ENCODE results near the gene ADAM12. TPM values are rescaled to one million over a fixed set of nuclear protein-coding genes. Genes with fewer than 3 reads are reported as not detected.

The ADAM12 gene
- total RNA-seq, 2 experiments from 2014 or later = 1.2 to 1.7 TPM

GRCh38 chr10:126398924-126399323 lies 10.6 kb upstream of the ADAM12 start:
- POLR2A ChIA-PET = no interaction called here
- peaks cover 3% of the 10 kb centered on the region for H3K27me3 Mint-ChIP-seq
- ATAC-seq (no peak), DNase-seq (no peak)
- no peak overlapping the region for H3K4me3 Mint-ChIP-seq
- intact Hi-C loops (cut with DNase I, micrococcal nuclease) = no loop called here
- no peak overlapping the region for H3K27ac Mint-ChIP-seq
- no peaks in the 10 kb centered on the region for H3K36me3 Mint-ChIP-seq (ENCODE audit: low read depth)
- peaks cover 7% of the 10 kb centered on the region for H3K9me3 Mint-ChIP-seq (ENCODE audit: low read depth)
- H3K4me1 Mint-ChIP-seq = no peaks in the 10 kb centered on the region
- CTCF ChIA-PET = no interaction called here

GRCh38 chr10:126398383-126398743 lies 10.1 kb upstream of the ADAM12 start:
- POLR2A ChIA-PET = no interaction called here
- H3K27ac Mint-ChIP-seq = no peak overlapping the region
- CTCF ChIA-PET = no interaction called here
- H3K4me1 Mint-ChIP-seq = no peaks in the 10 kb centered on the region
- no peak overlapping the region for H3K4me3 Mint-ChIP-seq
- DNase-seq = no peak
- intact Hi-C loops (cut with DNase I, micrococcal nuclease) = no loop called here
- H3K9me3 Mint-ChIP-seq (ENCODE audit: low read depth) = peaks cover 7% of the 10 kb centered on the region
- H3K36me3 Mint-ChIP-seq (ENCODE audit: low read depth) = no peaks in the 10 kb centered on the region
- ATAC-seq = no peak
- H3K27me3 Mint-ChIP-seq = peaks cover 3% of the 10 kb centered on the region

- H3K36me3 Mint-ChIP-seq (ENCODE audit: low read depth) = no peaks in the 10 kb centered on the region
- intact Hi-C loops (cut with DNase I, micrococcal nuclease) = no loop called here
- DNase-seq = no peak
- POLR2A ChIA-PET = no interaction called here
- H3K4me3 Mint-ChIP-seq = no peak overlapping the region
- H3K4me1 Mint-ChIP-seq = no peaks in the 10 kb centered on the region
- H3K27ac Mint-ChIP-seq = no peak overlapping the region
- no peak for ATAC-seq
- H3K9me3 Mint-ChIP-seq (ENCODE audit: low read depth) = peaks cover 7% of the 10 kb centered on the region
- H3K27me3 Mint-ChIP-seq = peaks cover 3% of the 10 kb centered on the region
- CTCF ChIA-PET = no interaction called here
Observed at GRCh38 chr10:126397640-126398382, 9.5 kb upstream of the ADAM12 start.

- peaks cover 7% of the 10 kb centered on the region for H3K9me3 Mint-ChIP-seq (ENCODE audit: low read depth)
- H3K36me3 Mint-ChIP-seq (ENCODE audit: low read depth) = no peaks in the 10 kb centered on the region
- no peaks in the 10 kb centered on the region for H3K4me1 Mint-ChIP-seq
- H3K27me3 Mint-ChIP-seq = peaks cover 3% of the 10 kb centered on the region
- intact Hi-C loops (cut with DNase I, micrococcal nuclease) = no loop called here
- H3K4me3 Mint-ChIP-seq = no peak overlapping the region
- DNase-seq (no peak), ATAC-seq (no peak)
- ChIA-PET CTCF (no interaction called here), POLR2A (no interaction called here)
- H3K27ac Mint-ChIP-seq = no peak overlapping the region
Observed at GRCh38 chr10:126397156-126397555, 8.9 kb upstream of the ADAM12 start.

GRCh38 chr10:126394948-126395347 lies 6.7 kb upstream of the ADAM12 start:
- intact Hi-C loops (cut with DNase I, micrococcal nuclease) = no loop called here
- Mint-ChIP-seq H3K4me1 (no peaks in the 10 kb centered on the region), H3K27me3 (peaks cover 3% of the 10 kb centered on the region), H3K36me3 (ENCODE audit: low read depth) (no peaks in the 10 kb centered on the region), H3K4me3 (no peak overlapping the region), H3K27ac (no peak overlapping the region), H3K9me3 (ENCODE audit: low read depth) (peaks cover 7% of the 10 kb centered on the region)
- no peak for ATAC-seq
- DNase-seq = no peak
- ChIA-PET POLR2A (no interaction called here), CTCF (no interaction called here)

- CTCF ChIA-PET = no interaction called here
Observed at GRCh38 chr10:126393076-126393475, 4.8 kb upstream of the ADAM12 start.

GRCh38 chr10:126392469-126392868 lies 4.2 kb upstream of the ADAM12 start:
- ATAC-seq (peak; percentile 51), DNase-seq (no peak)
- H3K27me3 Mint-ChIP-seq = peaks cover 11% of the 10 kb centered on the region
- H3K4me1 Mint-ChIP-seq = no peaks in the 10 kb centered on the region
- H3K4me3 Mint-ChIP-seq = no peak overlapping the region
- peaks cover 7% of the 10 kb centered on the region for H3K9me3 Mint-ChIP-seq (ENCODE audit: low read depth)
- H3K36me3 Mint-ChIP-seq (ENCODE audit: low read depth) = no peaks in the 10 kb centered on the region
- no peak overlapping the region for H3K27ac Mint-ChIP-seq
- CTCF ChIA-PET = no interaction called here
- intact Hi-C loops (cut with DNase I, micrococcal nuclease) = no loop called here
- POLR2A ChIA-PET = no interaction called here

More at GRCh38 chr10:126393076-126393475, 4.8 kb upstream of the ADAM12 start:
- Mint-ChIP-seq H3K27ac (no peak overlapping the region), H3K4me3 (no peak overlapping the region), H3K27me3 (peaks cover 10% of the 10 kb centered on the region), H3K4me1 (no peaks in the 10 kb centered on the region), H3K9me3 (ENCODE audit: low read depth) (peaks cover 7% of the 10 kb centered on the region), H3K36me3 (ENCODE audit: low read depth) (no peaks in the 10 kb centered on the region)
- POLR2A ChIA-PET = no interaction called here
- intact Hi-C loops (cut with DNase I, micrococcal nuclease) = no loop called here
- no peak for DNase-seq
- ATAC-seq = no peak

GRCh38 chr10:126392068-126392467 lies 3.8 kb upstream of the ADAM12 start:
- Mint-ChIP-seq H3K27me3 (peaks cover 15% of the 10 kb centered on the region), H3K4me3 (no peak overlapping the region), H3K9me3 (ENCODE audit: low read depth) (peaks cover 7% of the 10 kb centered on the region), H3K4me1 (peaks cover 3% of the 10 kb centered on the region), H3K27ac (no peak overlapping the region), H3K36me3 (ENCODE audit: low read depth) (no peaks in the 10 kb centered on the region)
- intact Hi-C loops (cut with DNase I, micrococcal nuclease) = no loop called here
- ChIA-PET CTCF (no interaction called here), POLR2A (no interaction called here)
- DNase-seq (no peak), ATAC-seq (no peak)

GRCh38 chr10:126391192-126391885 lies 3.1 kb upstream of the ADAM12 start:
- intact Hi-C loops (cut with DNase I, micrococcal nuclease) = no loop called here
- Mint-ChIP-seq H3K36me3 (ENCODE audit: low read depth) (no peaks in the 10 kb centered on the region), H3K27ac (no peak overlapping the region), H3K9me3 (ENCODE audit: low read depth) (peaks cover 3% of the 10 kb centered on the region), H3K27me3 (peaks cover 23% of the 10 kb centered on the region), H3K4me1 (peaks cover 6% of the 10 kb centered on the region), H3K4me3 (no peak overlapping the region)
- POLR2A ChIA-PET = no interaction called here
- CTCF ChIA-PET = interaction anchor here (0.5 kb wide), 1 partner anchor 126 kb away, joined by 3 read pairs; no protein-coding TSS in a partner anchor
- DNase-seq (no peak), ATAC-seq (no peak)

- Mint-ChIP-seq H3K9me3 (ENCODE audit: low read depth) (no peaks in the 10 kb centered on the region), H3K36me3 (ENCODE audit: low read depth) (no peaks in the 10 kb centered on the region), H3K4me3 (no peak overlapping the region), H3K27me3 (peaks cover 31% of the 10 kb centered on the region), H3K27ac (no peak overlapping the region), H3K4me1 (peaks cover 6% of the 10 kb centered on the region)
- CTCF ChIA-PET = no interaction called here
- POLR2A ChIA-PET = no interaction called here
- ATAC-seq (no peak), DNase-seq (no peak)
- intact Hi-C loops (cut with DNase I, micrococcal nuclease) = no loop called here
Observed at GRCh38 chr10:126390324-126390723, 2.0 kb upstream of the ADAM12 start.

- H3K36me3 Mint-ChIP-seq (ENCODE audit: low read depth) = no peaks in the 10 kb centered on the region
- intact Hi-C loops (cut with DNase I, micrococcal nuclease) = loop anchor here (1.0 to 10.0 kb wide), 3 partner anchors 222 to 407 kb away; no protein-coding TSS in a partner anchor
- peaks cover 2% of the 10 kb centered on the region for H3K9me3 Mint-ChIP-seq (ENCODE audit: low read depth)
- peak; percentile 70 for DNase-seq
- peak overlapping the region; percentile 64 for H3K4me3 Mint-ChIP-seq
- ChIA-PET POLR2A (no interaction called here), CTCF (interaction anchor here (0.7 to 1.4 kb wide), 7 partner anchors 18 to 409 kb away, joined by 3 to 4 read pairs (median 3); no protein-coding TSS in a partner anchor)
- no peak for ATAC-seq
- peaks cover 6% of the 10 kb centered on the region for H3K4me1 Mint-ChIP-seq
- H3K27me3 Mint-ChIP-seq = peaks cover 33% of the 10 kb centered on the region
- no peak overlapping the region for H3K27ac Mint-ChIP-seq
Observed at GRCh38 chr10:126387041-126387921, 996 bp downstream of the ADAM12 start.

Data from activated CD4-positive, alpha-beta T cell treated with anti-CD3 and anti-CD28 coated beads for 36 hours (primary cell).